ENCODE data around the gene DMXL1.

DNA sequence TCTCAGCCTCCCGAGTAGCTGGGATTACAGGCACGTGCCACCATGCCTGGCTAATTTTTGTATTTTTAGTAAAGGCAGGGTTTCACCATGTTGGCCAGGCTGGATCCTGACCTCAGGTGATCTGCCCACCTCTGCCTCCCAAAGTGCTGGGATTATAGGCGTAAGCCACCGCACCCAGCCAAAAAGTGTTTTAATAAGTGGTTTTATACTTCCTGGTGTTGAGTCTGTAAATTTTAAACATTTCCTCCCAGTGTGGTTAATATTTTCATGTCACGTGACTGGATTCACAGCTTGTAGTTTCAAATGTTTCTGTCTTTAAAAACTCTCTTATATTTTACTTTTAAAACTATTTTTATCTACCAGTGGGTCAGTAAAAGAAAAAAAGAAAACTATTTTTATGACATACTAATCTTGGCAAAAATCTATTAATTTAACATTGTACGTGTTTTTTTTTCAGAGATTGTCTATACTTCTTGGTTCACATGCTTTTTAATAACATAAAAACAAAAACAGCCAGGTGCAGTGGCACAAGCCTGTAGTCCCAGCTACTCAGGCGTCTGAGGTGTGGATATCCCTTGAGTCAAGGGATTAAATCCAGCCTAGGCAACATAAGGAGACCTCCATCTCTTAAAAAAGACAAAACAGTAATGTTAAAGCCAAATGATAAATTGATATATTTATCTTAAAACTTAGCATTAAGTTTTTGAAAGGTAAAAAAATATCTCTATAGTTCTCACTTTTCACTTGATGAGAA is 117.1 kb downstream of the DMXL1 start:
- no peak for TF ChIP-seq CTCF (IDR thresholded peaks at IDR 0.05)
- TF ChIP-seq POLR2A (IDR thresholded peaks at IDR 0.05) = no peak
